Fibroblast of the aortic adventitia (primary cell): ENCODE measurements around the gene CEBPA. TPM values are rescaled to one million over a fixed set of nuclear protein-coding genes. Genes with fewer than 3 reads are reported as not detected.

Source experiments
- DNase-seq: peaks from one replicate; pipeline ENCODE4 v3.0.0-alpha.2; 2010; ENCODE audit warnings: low read depth
- H3K4me3 ChIP-seq: 2 replicates; pipeline ENCODE4 v1.5.1; 2011; ENCODE audit warnings: low read depth, mild to moderate bottlenecking, control low read depth, low read length, moderate library complexity
- CTCF ChIP-seq: IDR thresholded peaks from 2 replicates; pipeline ENCODE4 v1.5.1; 2011; ENCODE audit warnings: mild to moderate bottlenecking, low read length, control low read depth, inconsistent platforms; ENCODE audit not compliant: insufficient read depth
- total RNA-seq: library from RNA; depleted of rRNA; stranded (reverse); fragments of >200 nt; gene quantifications from 2 replicates; pipeline ENCODE4 v1.2.3, GENCODE V29; 2012; ENCODE audit warnings: low replicate concordance

Gene CEBPA
- total RNA-seq, 1 donor = 0.18 TPM

- DNase-seq = peak; percentile 8
- H3K4me3 ChIP-seq = no peak overlapping the region
- no peak for TF ChIP-seq CTCF
Measured at GRCh38 chr19:33256261-33256660, 46.1 kb downstream of the CEBPA start.

GRCh38 chr19:33255781-33256180 is 46.6 kb downstream of the CEBPA start:
- TF ChIP-seq CTCF = no peak
- DNase-seq = no peak
- H3K4me3 ChIP-seq = no peak overlapping the region

GRCh38 chr19:33254245-33254824 is 48.0 kb downstream of the CEBPA start:
- DNase-seq = no peak
- TF ChIP-seq CTCF = no peak
- H3K4me3 ChIP-seq = no peak overlapping the region

- no peak for DNase-seq
- TF ChIP-seq CTCF = no peak
- H3K4me3 ChIP-seq = no peak overlapping the region
Measured at GRCh38 chr19:33252971-33253370, 49.4 kb downstream of the CEBPA start.

- H3K4me3 ChIP-seq = no peak overlapping the region
- DNase-seq = no peak
- TF ChIP-seq CTCF = no peak
Measured at GRCh38 chr19:33252418-33252962, 49.8 kb downstream of the CEBPA start.

GRCh38 chr19:33251526-33252090 is 50.7 kb downstream of the CEBPA start:
- DNase-seq = no peak
- no peak overlapping the region for H3K4me3 ChIP-seq
- no peak for TF ChIP-seq CTCF
